Measurements from ENCODE around the gene COL27A1.

- TF ChIP-seq CHD2 (IDR thresholded peaks at IDR 0.05; ENCODE audit: low read length, partially characterized antibody) = no peak
- TF ChIP-seq YY1 (IDR thresholded peaks at IDR 0.05; ENCODE audit: low read depth) = no peak
- TF ChIP-seq, protein P1, sequence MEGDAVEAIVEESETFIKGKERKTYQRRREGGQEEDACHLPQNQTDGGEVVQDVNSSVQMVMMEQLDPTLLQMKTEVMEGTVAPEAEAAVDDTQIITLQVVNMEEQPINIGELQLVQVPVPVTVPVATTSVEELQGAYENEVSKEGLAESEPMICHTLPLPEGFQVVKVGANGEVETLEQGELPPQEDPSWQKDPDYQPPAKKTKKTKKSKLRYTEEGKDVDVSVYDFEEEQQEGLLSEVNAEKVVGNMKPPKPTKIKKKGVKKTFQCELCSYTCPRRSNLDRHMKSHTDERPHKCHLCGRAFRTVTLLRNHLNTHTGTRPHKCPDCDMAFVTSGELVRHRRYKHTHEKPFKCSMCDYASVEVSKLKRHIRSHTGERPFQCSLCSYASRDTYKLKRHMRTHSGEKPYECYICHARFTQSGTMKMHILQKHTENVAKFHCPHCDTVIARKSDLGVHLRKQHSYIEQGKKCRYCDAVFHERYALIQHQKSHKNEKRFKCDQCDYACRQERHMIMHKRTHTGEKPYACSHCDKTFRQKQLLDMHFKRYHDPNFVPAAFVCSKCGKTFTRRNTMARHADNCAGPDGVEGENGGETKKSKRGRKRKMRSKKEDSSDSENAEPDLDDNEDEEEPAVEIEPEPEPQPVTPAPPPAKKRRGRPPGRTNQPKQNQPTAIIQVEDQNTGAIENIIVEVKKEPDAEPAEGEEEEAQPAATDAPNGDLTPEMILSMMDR (IDR thresholded peaks at IDR 0.05) = no peak
- TF ChIP-seq JUND (IDR thresholded peaks at IDR 0.05) = no peak
- TF ChIP-seq RFX5 (IDR thresholded peaks at IDR 0.05; ENCODE audit: low read length) = no peak
- no peak for TF ChIP-seq EZH2phosphoT487 (IDR thresholded peaks at IDR 0.05; ENCODE audit: borderline replicate concordance, low read depth)
- no peak for TF ChIP-seq POLR2AphosphoS5 (IDR thresholded peaks at IDR 0.05; ENCODE audit: low read depth, low read length)
These were observed 47.9 kb upstream of the COL27A1 start for GRCh38 chr9:114107286-114108001.
